ENCODE data around the gene FOXP1. TPM values are rescaled to one million over a fixed set of nuclear protein-coding genes. Genes with fewer than 3 reads are reported as not detected.
A peak's percentile ranks its signal among the peaks of the same experiment; 100 is the strongest.

FOXP1 gene
- total and polyA plus RNA-seq, 2 donors (not counting 1 experiment from before 2014, with no cell fraction given), result 70.3 to 101 TPM

DNA sequence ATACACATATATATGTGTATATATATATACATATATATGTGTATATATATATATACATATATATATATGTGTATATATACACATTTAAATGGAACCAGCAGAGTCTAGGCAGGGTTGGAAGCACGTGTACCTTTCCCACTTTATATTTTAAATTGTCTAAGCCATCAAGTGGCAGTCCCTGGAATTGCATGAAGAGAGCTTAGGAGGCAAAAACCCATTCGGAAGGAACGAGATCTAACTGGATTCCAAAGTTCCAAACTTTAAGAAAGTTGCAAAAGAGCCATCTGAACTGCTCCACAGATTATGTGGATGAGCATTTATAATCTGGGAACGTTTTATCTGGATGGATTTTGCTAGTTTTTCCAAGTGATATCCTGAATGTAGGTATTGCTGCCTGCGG, 186.5 kb downstream of the FOXP1 start:
- no peaks in the 10 kb centered on the region for H4K20me1 ChIP-seq (ENCODE audit: control insufficient read depth, extremely low read depth, insufficient read depth, low read length)
- H3K79me2 ChIP-seq (ENCODE audit: control insufficient read depth, insufficient read depth, low read length), result no peaks in the 10 kb centered on the region
- no peaks in the 10 kb centered on the region for H3K36me3 ChIP-seq (ENCODE audit: control insufficient read depth, insufficient read depth, low read length)

DNA sequence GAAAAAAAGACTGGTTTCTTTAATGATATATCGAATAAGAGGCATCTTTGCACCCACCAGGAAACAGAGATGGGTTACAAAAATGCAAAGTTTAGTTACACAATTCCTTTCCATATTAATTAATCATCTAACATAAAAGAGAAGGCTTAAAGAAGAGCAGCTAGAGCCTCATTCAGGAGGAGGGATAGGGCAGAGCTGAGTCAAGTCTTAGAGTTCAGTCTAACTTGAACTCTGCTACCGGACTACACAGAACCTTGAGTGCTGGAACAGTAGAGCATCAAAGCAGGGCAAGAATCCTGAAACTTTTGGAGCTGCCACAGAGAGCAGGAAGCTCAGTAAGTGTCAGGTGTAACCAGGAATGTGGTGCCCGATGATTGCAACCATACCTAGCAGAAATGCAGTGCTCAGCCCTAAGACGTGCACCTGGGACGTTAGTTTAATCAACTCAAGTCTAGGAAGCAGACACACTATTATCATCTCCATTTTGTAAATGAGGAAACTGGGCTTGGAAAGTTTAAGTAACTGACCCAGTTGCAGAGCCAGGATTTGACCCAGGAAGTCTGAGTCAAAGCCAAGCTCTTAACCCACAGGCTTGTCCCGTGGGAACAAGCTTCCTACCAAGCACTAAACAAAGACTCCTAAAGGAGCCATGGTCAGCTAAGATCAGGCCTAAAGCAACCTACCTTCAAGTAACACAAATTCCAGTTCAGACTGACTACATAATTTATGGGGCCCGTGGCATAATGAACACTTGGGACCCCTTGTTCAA, 187.4 kb downstream of the FOXP1 start:
- no peak overlapping the region for H3K27ac ChIP-seq (ENCODE audit: insufficient read depth, low read length)
- no peak overlapping the region for H2AFZ ChIP-seq (ENCODE audit: low read length)
- no peak overlapping the region for H3K4me2 ChIP-seq (ENCODE audit: extremely low read depth, insufficient read depth, low read length)

More for the DNA sequence above, 186.5 kb downstream of the FOXP1 start:
- H3K27ac ChIP-seq (ENCODE audit: insufficient read depth, low read length), result no peak overlapping the region
- H3K27me3 ChIP-seq (ENCODE audit: control insufficient read depth, insufficient read depth, low read length), result no peaks in the 10 kb centered on the region
- no peak overlapping the region for H2AFZ ChIP-seq (ENCODE audit: low read length)
- peaks cover 4% of the 10 kb centered on the region for H3K4me1 ChIP-seq (ENCODE audit: control insufficient read depth, extremely low read depth, insufficient read depth, low read length)
- peak; percentile 19 to 46 for DNase-seq (ENCODE audit: low read depth in 2 of 2)
- TF ChIP-seq, protein P1, sequence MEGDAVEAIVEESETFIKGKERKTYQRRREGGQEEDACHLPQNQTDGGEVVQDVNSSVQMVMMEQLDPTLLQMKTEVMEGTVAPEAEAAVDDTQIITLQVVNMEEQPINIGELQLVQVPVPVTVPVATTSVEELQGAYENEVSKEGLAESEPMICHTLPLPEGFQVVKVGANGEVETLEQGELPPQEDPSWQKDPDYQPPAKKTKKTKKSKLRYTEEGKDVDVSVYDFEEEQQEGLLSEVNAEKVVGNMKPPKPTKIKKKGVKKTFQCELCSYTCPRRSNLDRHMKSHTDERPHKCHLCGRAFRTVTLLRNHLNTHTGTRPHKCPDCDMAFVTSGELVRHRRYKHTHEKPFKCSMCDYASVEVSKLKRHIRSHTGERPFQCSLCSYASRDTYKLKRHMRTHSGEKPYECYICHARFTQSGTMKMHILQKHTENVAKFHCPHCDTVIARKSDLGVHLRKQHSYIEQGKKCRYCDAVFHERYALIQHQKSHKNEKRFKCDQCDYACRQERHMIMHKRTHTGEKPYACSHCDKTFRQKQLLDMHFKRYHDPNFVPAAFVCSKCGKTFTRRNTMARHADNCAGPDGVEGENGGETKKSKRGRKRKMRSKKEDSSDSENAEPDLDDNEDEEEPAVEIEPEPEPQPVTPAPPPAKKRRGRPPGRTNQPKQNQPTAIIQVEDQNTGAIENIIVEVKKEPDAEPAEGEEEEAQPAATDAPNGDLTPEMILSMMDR (conservative IDR thresholded peaks at IDR 0.05 in 1 of 2, IDR thresholded peaks at IDR 0.05 in 1 of 2; ENCODE audit: low read depth in 1 of 2, low read length in 2 of 2), result peak; percentile 55 to 72
- no peak for TF ChIP-seq EZH2 (IDR thresholded peaks at IDR 0.05; ENCODE audit: low read length, missing control alignments)
- H3K9ac ChIP-seq (ENCODE audit: insufficient read depth, low read length), result no peak overlapping the region
- no peaks in the 10 kb centered on the region for H3K9me3 ChIP-seq (ENCODE audit: control insufficient read depth, insufficient read depth, low read depth, low read length)
- no peak overlapping the region for H3K4me2 ChIP-seq (ENCODE audit: extremely low read depth, insufficient read depth, low read length)
- H3K4me3 ChIP-seq (replicated peaks in 1 of 4; ENCODE audit: control extremely low read depth in 1 of 4, insufficient read depth in 1 of 4, low read depth in 3 of 4, low read length in 4 of 4), result no peak overlapping the region

DNA sequence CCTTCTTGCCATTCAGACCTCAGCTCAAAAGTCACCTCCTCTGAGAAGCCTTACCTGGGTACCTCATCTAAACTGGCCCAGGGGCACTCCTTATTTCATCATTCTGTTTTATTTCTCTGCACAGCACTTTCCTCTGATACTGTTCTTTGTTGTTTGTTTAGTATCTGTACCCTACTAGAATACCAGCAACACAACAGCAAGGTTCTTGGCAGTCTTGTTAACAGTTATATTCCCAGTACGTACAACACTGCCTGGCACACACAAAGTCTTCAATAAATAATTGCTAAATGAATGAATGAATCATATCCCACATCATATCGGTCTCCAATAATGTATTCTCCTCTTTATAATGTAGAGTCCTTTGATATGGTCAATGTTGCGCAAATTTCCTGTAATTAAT, 188.1 kb downstream of the FOXP1 start:
- no peak overlapping the region for H3K27ac ChIP-seq (ENCODE audit: insufficient read depth, low read length)
- H3K9me3 ChIP-seq (ENCODE audit: control insufficient read depth, insufficient read depth, low read depth, low read length), result no peaks in the 10 kb centered on the region
- H3K27me3 ChIP-seq (ENCODE audit: control insufficient read depth, insufficient read depth, low read length), result no peaks in the 10 kb centered on the region
- H2AFZ ChIP-seq (ENCODE audit: low read length), result no peak overlapping the region
- H3K9ac ChIP-seq (ENCODE audit: insufficient read depth, low read length), result no peak overlapping the region
- no peak for DNase-seq (ENCODE audit: low read depth in 2 of 2)
- H3K4me1 ChIP-seq (ENCODE audit: control insufficient read depth, extremely low read depth, insufficient read depth, low read length), result peaks cover 4% of the 10 kb centered on the region
- no peak for TF ChIP-seq EZH2 (IDR thresholded peaks at IDR 0.05; ENCODE audit: low read length, missing control alignments)
- TF ChIP-seq, protein P1 (conservative IDR thresholded peaks at IDR 0.05 in 1 of 2, IDR thresholded peaks at IDR 0.05 in 1 of 2; ENCODE audit: low read depth in 1 of 2, low read length in 2 of 2), result no peak
- H3K36me3 ChIP-seq (ENCODE audit: control insufficient read depth, insufficient read depth, low read length), result no peaks in the 10 kb centered on the region
- H3K79me2 ChIP-seq (ENCODE audit: control insufficient read depth, insufficient read depth, low read length), result no peaks in the 10 kb centered on the region
- no peak overlapping the region for H3K4me3 ChIP-seq (replicated peaks in 1 of 4; ENCODE audit: control extremely low read depth in 1 of 4, insufficient read depth in 1 of 4, low read depth in 3 of 4, low read length in 4 of 4)
- no peaks in the 10 kb centered on the region for H4K20me1 ChIP-seq (ENCODE audit: control insufficient read depth, extremely low read depth, insufficient read depth, low read length)
- H3K4me2 ChIP-seq (ENCODE audit: extremely low read depth, insufficient read depth, low read length), result no peak overlapping the region

More for the DNA sequence above, 187.4 kb downstream of the FOXP1 start:
- Histone ChIP-seq H3K9me3 (ENCODE audit: control insufficient read depth, insufficient read depth, low read depth, low read length) (no peaks in the 10 kb centered on the region), H3K4me3 (replicated peaks in 1 of 4; ENCODE audit: control extremely low read depth in 1 of 4, insufficient read depth in 1 of 4, low read depth in 3 of 4, low read length in 4 of 4) (no peak overlapping the region), H3K4me1 (ENCODE audit: control insufficient read depth, extremely low read depth, insufficient read depth, low read length) (peaks cover 4% of the 10 kb centered on the region), H3K79me2 (ENCODE audit: control insufficient read depth, insufficient read depth, low read length) (no peaks in the 10 kb centered on the region), H3K9ac (ENCODE audit: insufficient read depth, low read length) (no peak overlapping the region), H4K20me1 (ENCODE audit: control insufficient read depth, extremely low read depth, insufficient read depth, low read length) (no peaks in the 10 kb centered on the region), H3K36me3 (ENCODE audit: control insufficient read depth, insufficient read depth, low read length) (no peaks in the 10 kb centered on the region), H3K27me3 (ENCODE audit: control insufficient read depth, insufficient read depth, low read length) (no peaks in the 10 kb centered on the region)
- TF ChIP-seq EZH2 (IDR thresholded peaks at IDR 0.05; ENCODE audit: low read length, missing control alignments), result no peak
- TF ChIP-seq, protein P1 (conservative IDR thresholded peaks at IDR 0.05 in 1 of 2, IDR thresholded peaks at IDR 0.05 in 1 of 2; ENCODE audit: low read depth in 1 of 2, low read length in 2 of 2), result no peak
- peak; percentile 49 to 67 for DNase-seq (ENCODE audit: low read depth in 2 of 2)

All from fibroblast of lung (primary cell).